ENCODE results near the gene RAB11FIP3. TPM values are rescaled to one million over a fixed set of nuclear protein-coding genes. Genes with fewer than 3 reads are reported as not detected.
"Not testable (repeated sequence)": the region's sequence is repeated elsewhere in the genome, so short reads cannot be mapped to it uniquely, and the experiment has no call there.

The RAB11FIP3 gene
- total RNA-seq (10 to 100 TPM; 24.2 to 43.5 TPM), polyA plus RNA-seq (ENCODE audit: insufficient read length in 2 of 2) (100 to 1,000 TPM in 1 of 2 donors, 10 to 100 TPM in 1; 89.3 to 107 TPM)
- long read RNA-seq, donor 1, full-length matches to known transcripts, result 7 of 7 reads
- long read RNA-seq, donor 1, partial matches to known transcripts, result 0 of 7 reads
- long read RNA-seq, donor 1, other reads (novel, unspliced or antisense), result 0 of 7 reads
- long read RNA-seq, donor 2, full-length matches to known transcripts, result 2 of 2 reads
- long read RNA-seq, donor 2, partial matches to known transcripts, result 0 of 2 reads
- long read RNA-seq, donor 2, other reads (novel, unspliced or antisense), result 0 of 2 reads
- long read RNA-seq, donor 3, full-length matches to known transcripts, result 3 of 3 reads
- long read RNA-seq, donor 3, partial matches to known transcripts, result 0 of 3 reads
- long read RNA-seq, donor 3, other reads (novel, unspliced or antisense), result 0 of 3 reads
- long read RNA-seq, donor 4, full-length matches to known transcripts, result 2 of 2 reads
- long read RNA-seq, donor 4, partial matches to known transcripts, result 0 of 2 reads
- long read RNA-seq, donor 4, other reads (novel, unspliced or antisense), result 0 of 2 reads

GRCh38 chr16:425082-425718 is at the start of gene RAB11FIP3:
Gene RAB11FIP3, plus strand, starts transcription at chr16:425649. Its CDS starts 358 bp downstream, at chr16:426007.
- peaks cover 7% of the 10 kb centered on the region for H3K36me3 ChIP-seq (ENCODE audit: control insufficient read depth, insufficient read depth, low read length)
- peak; percentile 70 to 97 (median 82) for DNase-seq (ENCODE audit: low read depth in 4 of 6, low spot score in 6 of 6)
- H3K27me3 ChIP-seq (ENCODE audit: control insufficient read depth, insufficient read depth, low read length), result no peaks in the 10 kb centered on the region
- peak within 1 kb of the TSS; percentile 94 for H3K27ac ChIP-seq (ENCODE audit: low read depth, low read length)
- WGBS (ENCODE audit: insufficient coverage), result under 1% methylated on average over 77 of the region's 77 CpGs
- H3K4me3 ChIP-seq (ENCODE audit: low read depth, low read length), result peak within 1 kb of the TSS; percentile 73
- peaks cover 40% of the 10 kb centered on the region for H3K4me1 ChIP-seq (ENCODE audit: control insufficient read depth, insufficient read depth, low read length)
- no peaks in the 10 kb centered on the region for H3K9me3 ChIP-seq (ENCODE audit: control insufficient read depth, insufficient read depth, low read length)

DNA sequence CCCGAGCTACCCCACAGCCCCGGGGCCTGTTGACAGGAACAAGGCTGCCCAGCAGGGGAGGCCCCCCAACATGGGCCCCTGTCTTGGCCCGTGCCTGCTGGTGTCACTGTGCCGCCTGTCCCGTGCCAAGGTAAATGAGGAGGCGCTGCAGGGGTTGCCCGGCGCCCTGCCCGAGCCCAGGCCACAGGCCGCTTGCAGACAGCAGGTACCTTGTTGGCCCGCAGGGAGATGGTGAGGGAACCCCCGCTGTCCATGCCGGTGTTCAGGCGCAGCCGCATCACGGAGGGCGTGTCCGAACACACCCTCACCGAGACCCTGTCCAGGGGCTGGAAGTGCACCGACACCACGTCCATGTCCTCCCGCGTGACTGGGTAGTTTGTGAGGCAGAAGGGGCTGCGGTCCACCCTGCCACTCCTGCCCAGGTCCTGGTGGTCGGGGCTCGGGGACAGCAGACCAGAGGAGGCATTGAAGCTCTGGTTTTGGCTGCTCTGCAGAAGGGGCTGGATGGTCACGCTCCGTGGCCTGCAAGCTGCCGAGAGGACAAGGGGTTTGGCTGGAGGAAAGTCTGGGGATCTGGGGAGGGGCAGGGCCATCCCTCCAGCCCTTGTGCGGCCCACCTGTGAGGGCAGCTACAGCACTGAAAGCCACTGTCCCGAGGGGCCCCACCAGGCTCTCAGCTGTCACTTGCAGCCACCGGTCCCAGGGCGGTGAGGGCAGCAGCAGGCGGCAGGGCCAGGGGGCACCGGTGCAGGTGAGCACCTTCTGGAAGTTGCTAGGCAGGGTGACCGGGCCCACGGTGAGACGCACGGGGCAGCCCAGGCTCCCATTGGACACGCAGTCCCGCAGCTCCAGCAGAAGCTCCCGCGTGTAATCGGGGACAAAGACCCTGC is 49.3 kb upstream of the RAB11FIP3 start:
- DNase-seq (ENCODE audit: low read depth in 4 of 6, low spot score in 6 of 6), result no peak
- Histone ChIP-seq H3K36me3 (ENCODE audit: control insufficient read depth, insufficient read depth, low read length) (peaks cover 86% of the 10 kb centered on the region), H3K4me1 (ENCODE audit: control insufficient read depth, insufficient read depth, low read length) (peaks cover 28% of the 10 kb centered on the region), H3K4me3 (ENCODE audit: low read depth, low read length) (no peak overlapping the region), H3K27me3 (ENCODE audit: control insufficient read depth, insufficient read depth, low read length) (no peaks in the 10 kb centered on the region), H3K9me3 (ENCODE audit: control insufficient read depth, insufficient read depth, low read length) (no peaks in the 10 kb centered on the region), H3K27ac (ENCODE audit: low read depth, low read length) (no peak overlapping the region)
- 87% methylated on average over 44 of the region's 44 CpGs for WGBS (ENCODE audit: insufficient coverage)

DNA sequence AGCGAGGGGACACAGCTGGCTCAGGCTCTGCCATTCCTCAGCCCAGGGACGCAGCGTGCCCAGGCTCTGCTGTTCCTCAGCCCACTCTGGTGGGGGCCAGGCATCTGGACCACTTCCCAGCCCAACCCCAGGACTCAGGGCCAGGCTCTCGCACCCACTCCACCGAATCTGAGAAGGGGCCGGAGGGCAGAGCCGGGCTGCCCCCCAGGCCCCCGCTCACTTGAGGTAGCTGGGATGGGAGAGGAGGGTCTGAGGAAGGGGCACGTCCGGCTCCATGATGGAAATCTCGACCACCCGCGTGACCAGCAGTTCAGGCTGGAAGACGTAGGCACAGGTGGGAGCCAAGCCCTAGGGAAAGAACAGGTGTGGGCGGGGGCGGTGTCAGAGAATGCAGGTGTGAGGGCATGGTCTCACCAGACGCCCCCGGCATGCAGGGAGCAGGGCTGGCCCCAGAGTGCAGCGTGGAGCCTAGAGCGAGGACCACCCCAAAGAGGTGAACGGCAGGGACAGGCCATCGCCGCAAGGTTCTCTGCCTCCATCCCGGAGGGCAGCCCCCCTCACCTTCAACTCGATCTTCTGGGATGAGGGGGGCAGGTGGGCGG is 48.5 kb upstream of the RAB11FIP3 start:
- peaks cover 28% of the 10 kb centered on the region for H3K4me1 ChIP-seq (ENCODE audit: control insufficient read depth, insufficient read depth, low read length)
- no peak overlapping the region for H3K4me3 ChIP-seq (ENCODE audit: low read depth, low read length)
- no peaks in the 10 kb centered on the region for H3K27me3 ChIP-seq (ENCODE audit: control insufficient read depth, insufficient read depth, low read length)
- H3K27ac ChIP-seq (ENCODE audit: low read depth, low read length), result no peak overlapping the region
- no peak for DNase-seq (ENCODE audit: low read depth in 4 of 6, low spot score in 6 of 6)
- peaks cover 78% of the 10 kb centered on the region for H3K36me3 ChIP-seq (ENCODE audit: control insufficient read depth, insufficient read depth, low read length)
- WGBS (ENCODE audit: insufficient coverage), result 90% methylated on average over 24 of the region's 26 CpGs
- H3K9me3 ChIP-seq (ENCODE audit: control insufficient read depth, insufficient read depth, low read length), result no peaks in the 10 kb centered on the region

DNA sequence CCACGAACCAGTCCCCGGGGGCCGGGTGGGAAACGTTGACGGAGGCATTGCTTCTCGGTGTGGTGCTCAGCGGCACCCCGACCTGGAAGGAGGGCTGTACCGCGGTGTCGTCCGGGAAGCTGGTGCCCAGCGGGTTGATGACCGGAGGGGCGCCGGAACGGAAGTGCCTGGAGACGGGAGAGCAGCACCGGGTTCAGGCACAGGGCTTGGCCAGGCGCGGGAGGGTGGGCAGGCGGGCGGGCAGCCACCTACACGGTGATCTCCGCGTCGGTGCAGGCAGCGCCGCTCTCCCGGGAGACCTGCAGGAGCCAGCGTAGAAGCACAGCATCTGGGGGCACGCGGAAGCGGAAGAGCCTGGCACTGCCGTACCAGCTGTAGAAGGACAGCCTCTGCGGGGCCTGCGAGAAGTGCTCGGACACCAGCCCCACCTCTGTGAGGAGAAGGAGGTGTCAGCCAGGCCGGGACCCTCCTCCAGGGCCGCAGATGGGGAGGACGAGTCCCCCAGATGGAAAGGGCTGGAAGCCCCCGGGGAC is 48.0 kb upstream of the RAB11FIP3 start:
- Histone ChIP-seq H3K27me3 (ENCODE audit: control insufficient read depth, insufficient read depth, low read length) (no peaks in the 10 kb centered on the region), H3K4me3 (ENCODE audit: low read depth, low read length) (no peak overlapping the region), H3K36me3 (ENCODE audit: control insufficient read depth, insufficient read depth, low read length) (peaks cover 73% of the 10 kb centered on the region), H3K27ac (ENCODE audit: low read depth, low read length) (no peak overlapping the region), H3K4me1 (ENCODE audit: control insufficient read depth, insufficient read depth, low read length) (peaks cover 30% of the 10 kb centered on the region), H3K9me3 (ENCODE audit: control insufficient read depth, insufficient read depth, low read length) (no peaks in the 10 kb centered on the region)
- no peak for DNase-seq (ENCODE audit: low read depth in 4 of 6, low spot score in 6 of 6)
- WGBS (ENCODE audit: insufficient coverage), result 93% methylated on average over 30 of the region's 42 CpGs

DNA sequence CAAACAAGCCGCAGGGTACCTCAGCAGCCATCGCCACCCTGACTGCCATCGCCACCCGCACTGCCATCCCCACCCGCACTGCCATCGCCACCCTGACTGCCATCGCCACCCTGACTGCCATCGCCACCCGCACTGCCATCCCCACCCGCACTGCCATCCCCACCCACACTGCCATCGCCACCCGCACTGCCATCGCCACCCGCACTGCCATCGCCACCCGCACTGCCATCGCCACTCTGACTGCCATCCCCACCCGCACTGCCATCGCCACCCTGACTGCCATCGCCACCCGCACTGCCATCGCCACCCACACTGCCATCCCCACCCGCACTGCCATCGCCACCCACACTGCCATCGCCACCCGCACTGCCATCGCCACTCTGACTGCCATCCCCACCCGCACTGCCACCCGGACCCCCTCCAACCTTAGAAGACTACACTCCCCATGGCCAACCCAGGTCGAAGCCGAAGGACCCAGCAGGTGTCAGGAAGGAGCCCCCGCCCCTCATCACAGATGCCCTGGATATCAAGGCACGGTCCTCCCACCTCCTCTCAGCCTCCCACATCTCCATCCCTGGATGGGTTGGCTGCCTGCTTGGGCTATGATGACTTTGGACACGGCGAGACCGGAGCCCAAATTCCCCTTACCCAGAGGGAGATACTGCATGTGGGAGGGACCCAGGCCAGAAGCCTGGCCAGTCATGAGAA is 47.2 kb upstream of the RAB11FIP3 start:
- not testable (repeated sequence) for H3K9me3 ChIP-seq (ENCODE audit: control insufficient read depth, insufficient read depth, low read length); H3K27me3 ChIP-seq (ENCODE audit: control insufficient read depth, insufficient read depth, low read length); H3K27ac ChIP-seq (ENCODE audit: low read depth, low read length); DNase-seq (ENCODE audit: low read depth in 4 of 6, low spot score in 6 of 6); H3K4me3 ChIP-seq (ENCODE audit: low read depth, low read length)
- peaks cover 65% of the 10 kb centered on the region for H3K36me3 ChIP-seq (ENCODE audit: control insufficient read depth, insufficient read depth, low read length)
- WGBS (ENCODE audit: insufficient coverage), result 84% methylated on average over 25 of the region's 36 CpGs
- H3K4me1 ChIP-seq (ENCODE audit: control insufficient read depth, insufficient read depth, low read length), result peaks cover 38% of the 10 kb centered on the region

GRCh38 chr16:378821-379182 is 46.6 kb upstream of the RAB11FIP3 start:
- WGBS (ENCODE audit: insufficient coverage), result 65% methylated on average over 12 of the region's 14 CpGs
- Histone ChIP-seq H3K36me3 (ENCODE audit: control insufficient read depth, insufficient read depth, low read length) (peaks cover 62% of the 10 kb centered on the region), H3K27ac (ENCODE audit: low read depth, low read length) (no peak overlapping the region)

DNA sequence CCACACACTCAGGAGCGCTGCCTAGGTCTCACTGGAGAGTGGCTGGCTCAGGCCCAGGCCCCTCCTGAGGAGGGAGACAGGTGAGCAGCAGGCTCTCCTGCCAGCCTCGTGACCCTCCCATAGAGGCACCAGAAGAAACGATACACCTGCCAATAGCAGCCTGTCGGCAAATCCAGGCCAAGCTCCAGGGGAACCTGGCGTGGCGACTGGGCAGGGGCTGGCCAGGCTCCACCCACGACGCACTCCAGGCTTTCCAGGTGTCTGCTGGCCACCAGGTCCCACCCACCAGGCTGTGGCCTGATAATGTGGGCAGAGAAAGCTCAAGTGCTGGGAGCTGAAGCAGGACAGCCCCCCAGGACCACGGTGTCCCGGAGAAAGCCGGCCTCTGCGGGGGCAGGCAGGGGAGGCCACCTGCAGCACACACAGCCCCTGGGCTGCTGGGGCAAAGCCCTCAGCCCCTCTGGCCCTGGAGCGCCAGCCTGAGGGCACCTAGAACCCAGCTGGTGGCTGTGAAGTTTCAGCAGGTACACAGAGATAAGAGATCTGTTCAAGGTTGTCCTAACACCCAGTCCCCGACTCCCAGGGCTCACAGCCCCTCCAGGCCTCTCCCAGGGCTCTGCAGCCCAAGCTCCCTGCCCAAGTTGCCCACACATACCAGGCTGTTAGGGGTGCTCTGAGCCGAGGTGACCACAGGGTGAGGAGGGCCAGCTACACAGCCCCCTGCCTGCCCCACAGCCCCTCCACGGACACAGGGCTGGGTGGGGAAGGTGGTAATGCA is 46.1 kb upstream of the RAB11FIP3 start:
- peaks cover 49% of the 10 kb centered on the region for H3K4me1 ChIP-seq (ENCODE audit: control insufficient read depth, insufficient read depth, low read length)
- no peaks in the 10 kb centered on the region for H3K9me3 ChIP-seq (ENCODE audit: control insufficient read depth, insufficient read depth, low read length)
- H3K4me3 ChIP-seq (ENCODE audit: low read depth, low read length), result no peak overlapping the region
- no peak overlapping the region for H3K27ac ChIP-seq (ENCODE audit: low read depth, low read length)
- H3K27me3 ChIP-seq (ENCODE audit: control insufficient read depth, insufficient read depth, low read length), result no peaks in the 10 kb centered on the region
- peaks cover 62% of the 10 kb centered on the region for H3K36me3 ChIP-seq (ENCODE audit: control insufficient read depth, insufficient read depth, low read length)
- 76% methylated on average over 14 of the region's 16 CpGs for WGBS (ENCODE audit: insufficient coverage)
- DNase-seq (ENCODE audit: low read depth in 4 of 6, low spot score in 6 of 6), result no peak

More at GRCh38 chr16:378821-379182, 46.6 kb upstream of the RAB11FIP3 start:
- Histone ChIP-seq H3K4me3 (ENCODE audit: low read depth, low read length) (no peak overlapping the region), H3K27me3 (ENCODE audit: control insufficient read depth, insufficient read depth, low read length) (no peaks in the 10 kb centered on the region), H3K9me3 (ENCODE audit: control insufficient read depth, insufficient read depth, low read length) (no peaks in the 10 kb centered on the region), H3K4me1 (ENCODE audit: control insufficient read depth, insufficient read depth, low read length) (peaks cover 43% of the 10 kb centered on the region)
- DNase-seq (ENCODE audit: low read depth in 4 of 6, low spot score in 6 of 6), result no peak

All from spinal cord (tissue), 10 donors.